ENCODE data around the gene MORN1. TPM values are rescaled to one million over a fixed set of nuclear protein-coding genes. Genes with fewer than 3 reads are reported as not detected.

The MORN1 gene
- total and polyA plus RNA-seq, 10 of the 15 experiments (the other 5 are each of a cell fraction or from before 2014, with no cell fraction given): 0.76 to 7.9 (median 5.5) TPM

GRCh38 chr1:2377751-2378440, 13.5 kb downstream of the MORN1 start:
- intact Hi-C loops (cut with micrococcal nuclease; ENCODE audit: unreplicated experiment) (no loop called here), in situ Hi-C loops (cut with MboI) (no loop called here)
- ChIA-PET SMC1A (ENCODE audit: uncharacterized antibody, unreplicated experiment) (interaction anchor here (1.2 kb wide), 1 partner anchor 183 kb away, joined by 4 read pairs; the partner anchor contains the start of gene FAAP20), RAD21 (ENCODE audit: unreplicated experiment) (no interaction called here), CTCF (interaction anchor here (1.2 kb wide), 1 partner anchor 183 kb away, joined by 3 read pairs; the partner anchor contains the start of gene FAAP20), POLR2A (no interaction called here)
- Histone ChIP-seq H3K4me2 (ENCODE audit: control insufficient read depth, insufficient read depth) (no peak overlapping the region), H3K79me2 (ENCODE audit: control insufficient read depth, insufficient read depth, low read length) (no peaks in the 10 kb centered on the region), H3K36me3 (ENCODE audit: control insufficient read depth in 2 of 2, insufficient read depth in 2 of 2, low read length in 1 of 2) (no peaks in the 10 kb centered on the region), H4K20me1 (ENCODE audit: control insufficient read depth, insufficient read depth) (no peaks in the 10 kb centered on the region), H3K4me1 (ENCODE audit: control insufficient read depth, insufficient read depth, low read length) (peaks cover 10% of the 10 kb centered on the region), H3K9ac (ENCODE audit: control insufficient read depth, insufficient read depth, low read length) (no peak overlapping the region), H3K27ac (ENCODE audit: control insufficient read depth, insufficient read depth) (no peak overlapping the region), H2AFZ (ENCODE audit: control insufficient read depth, low read depth, low read length) (no peak overlapping the region), H3K4me3 (no peak overlapping the region), H3K27me3 (replicated peaks in 1 of 2; ENCODE audit: control insufficient read depth in 2 of 2, insufficient read depth in 2 of 2, low read length in 1 of 2) (no peaks in the 10 kb centered on the region), H3K9me3 (replicated peaks; ENCODE audit: control insufficient read depth, insufficient read depth, low read length) (no peaks in the 10 kb centered on the region)
- FAIRE-seq (no peak), ATAC-seq (no peak), DNase-seq (ENCODE audit: low read depth, low spot score) (no peak)
- 51% methylated on average over 16 of the region's 16 CpGs for WGBS (ENCODE audit: insufficient coverage, insufficient replicate concordance, low lambda C conversion rate, missing lambda C conversion rate)
- BruUV-seq (replicated peaks): no TSS peak
- TF ChIP-seq, protein P1, sequence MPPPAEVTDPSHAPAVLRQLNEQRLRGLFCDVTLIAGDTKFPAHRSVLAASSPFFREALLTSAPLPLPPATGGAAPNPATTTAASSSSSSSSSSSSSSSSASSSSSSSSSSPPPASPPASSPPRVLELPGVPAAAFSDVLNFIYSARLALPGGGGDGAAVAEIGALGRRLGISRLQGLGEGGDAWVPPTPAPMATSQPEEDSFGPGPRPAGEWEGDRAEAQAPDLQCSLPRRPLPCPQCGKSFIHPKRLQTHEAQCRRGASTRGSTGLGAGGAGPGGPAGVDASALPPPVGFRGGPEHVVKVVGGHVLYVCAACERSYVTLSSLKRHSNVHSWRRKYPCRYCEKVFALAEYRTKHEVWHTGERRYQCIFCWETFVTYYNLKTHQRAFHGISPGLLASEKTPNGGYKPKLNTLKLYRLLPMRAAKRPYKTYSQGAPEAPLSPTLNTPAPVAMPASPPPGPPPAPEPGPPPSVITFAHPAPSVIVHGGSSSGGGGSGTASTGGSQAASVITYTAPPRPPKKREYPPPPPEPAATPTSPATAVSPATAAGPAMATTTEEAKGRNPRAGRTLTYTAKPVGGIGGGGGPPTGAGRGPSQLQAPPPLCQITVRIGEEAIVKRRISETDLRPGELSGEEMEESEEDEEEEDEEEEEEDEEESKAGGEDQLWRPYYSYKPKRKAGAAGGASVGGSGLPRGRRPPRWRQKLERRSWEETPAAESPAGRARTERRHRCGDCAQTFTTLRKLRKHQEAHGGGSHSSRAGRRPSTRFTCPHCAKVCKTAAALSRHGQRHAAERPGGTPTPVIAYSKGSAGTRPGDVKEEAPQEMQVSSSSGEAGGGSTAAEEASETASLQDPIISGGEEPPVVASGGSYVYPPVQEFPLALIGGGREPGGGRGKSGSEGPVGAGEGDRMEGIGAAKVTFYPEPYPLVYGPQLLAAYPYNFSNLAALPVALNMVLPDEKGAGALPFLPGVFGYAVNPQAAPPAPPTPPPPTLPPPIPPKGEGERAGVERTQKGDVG (CRISPR knock-in tag; IDR thresholded peaks at IDR 0.05): no peak
- TF ChIP-seq PBX3 (IDR thresholded peaks at IDR 0.05; ENCODE audit: insufficient replicate concordance, low read depth, low read length): no peak
- TF ChIP-seq GATAD2B (conservative IDR thresholded peaks at IDR 0.05; ENCODE audit: low read depth): no peak
- TF ChIP-seq MEF2B (IDR thresholded peaks at IDR 0.05; ENCODE audit: partially characterized antibody, poor library complexity, severe bottlenecking): no peak
- TF ChIP-seq FOS (IDR thresholded peaks at IDR 0.05; ENCODE audit: borderline replicate concordance, extremely low read depth, insufficient read length): no peak
- TF ChIP-seq MYC (IDR thresholded peaks at IDR 0.05; ENCODE audit: insufficient read depth, insufficient read length, insufficient replicate concordance, low read length, severe bottlenecking): no peak

Measured in GM12878 (cell line).